ENCODE measurements around the gene MLX.

DNA sequence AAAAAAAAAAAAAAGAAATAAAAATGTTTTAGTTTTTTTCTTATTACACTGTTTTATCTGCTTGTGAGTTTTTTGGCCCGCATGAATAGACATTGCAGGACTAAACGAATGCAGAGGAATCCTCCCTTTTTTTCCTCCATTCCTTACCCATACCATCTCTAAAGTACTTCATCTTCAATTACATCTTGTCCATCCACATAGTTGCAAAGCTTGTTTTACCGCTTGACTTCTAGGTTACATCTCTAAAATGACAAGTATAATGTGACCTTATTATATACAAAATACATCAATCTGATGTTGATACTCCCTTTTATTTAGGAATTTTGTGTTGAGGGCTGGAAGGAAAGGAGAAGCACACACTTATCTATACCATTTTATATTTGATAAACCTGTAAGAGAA is 29.5 kb downstream of the MLX start:
- TF ChIP-seq, protein P1, sequence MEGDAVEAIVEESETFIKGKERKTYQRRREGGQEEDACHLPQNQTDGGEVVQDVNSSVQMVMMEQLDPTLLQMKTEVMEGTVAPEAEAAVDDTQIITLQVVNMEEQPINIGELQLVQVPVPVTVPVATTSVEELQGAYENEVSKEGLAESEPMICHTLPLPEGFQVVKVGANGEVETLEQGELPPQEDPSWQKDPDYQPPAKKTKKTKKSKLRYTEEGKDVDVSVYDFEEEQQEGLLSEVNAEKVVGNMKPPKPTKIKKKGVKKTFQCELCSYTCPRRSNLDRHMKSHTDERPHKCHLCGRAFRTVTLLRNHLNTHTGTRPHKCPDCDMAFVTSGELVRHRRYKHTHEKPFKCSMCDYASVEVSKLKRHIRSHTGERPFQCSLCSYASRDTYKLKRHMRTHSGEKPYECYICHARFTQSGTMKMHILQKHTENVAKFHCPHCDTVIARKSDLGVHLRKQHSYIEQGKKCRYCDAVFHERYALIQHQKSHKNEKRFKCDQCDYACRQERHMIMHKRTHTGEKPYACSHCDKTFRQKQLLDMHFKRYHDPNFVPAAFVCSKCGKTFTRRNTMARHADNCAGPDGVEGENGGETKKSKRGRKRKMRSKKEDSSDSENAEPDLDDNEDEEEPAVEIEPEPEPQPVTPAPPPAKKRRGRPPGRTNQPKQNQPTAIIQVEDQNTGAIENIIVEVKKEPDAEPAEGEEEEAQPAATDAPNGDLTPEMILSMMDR (IDR thresholded peaks at IDR 0.05), result no peak
- no peak for TF ChIP-seq POLR2AphosphoS5 (IDR thresholded peaks at IDR 0.05)
- TF ChIP-seq POLR2A (IDR thresholded peaks at IDR 0.05), result no peak
- no peak for TF ChIP-seq EP300 (IDR thresholded peaks at IDR 0.05; ENCODE audit: low read depth)

All from transverse colon (tissue), 4 donors.